Measurements from ENCODE around the gene TRH.
A peak's percentile ranks its signal among the peaks of the same experiment; 100 is the strongest.

GRCh38 chr3:129942296-129942695 is 32.2 kb upstream of the TRH start:
- TF ChIP-seq CTCF (IDR thresholded peaks at IDR 0.05) (peak; percentile 56 to 89 (median 77)), EP300 (IDR thresholded peaks at IDR 0.05) (no peak)

Data from tibial nerve (tissue), 4 donors.